Effector memory CD8-positive, alpha-beta T cell (primary cell): ENCODE measurements around the gene ANXA6.

ENCODE experiments used
- ATAC-seq: fragments of 150-1000 bp; cut with Tn5 transposase; replicated peaks from 2 replicates; pipeline ENCODE4 v1.10.0; 2021; ENCODE audit warnings: mild to moderate bottlenecking, moderate library complexity
- DNase-seq, 3 experiments: peaks; one replicate each; pipeline ENCODE4 v3.0.0; 2021
- H3K27ac Mint-ChIP-seq, 2 donors: one replicate each; pipeline ENCODE4 v1.8.0; 2022; ENCODE audit warnings: mild to moderate bottlenecking in 2 of 2, mixed read lengths in 2 of 2, moderate library complexity in 2 of 2
- H3K27me3 Mint-ChIP-seq, 2 donors: one replicate each; pipeline ENCODE4 v1.8.0; 2022; ENCODE audit warnings: mixed read lengths in 2 of 2
- H3K36me3 Mint-ChIP-seq: one replicate; pipeline ENCODE4 v1.8.0; 2022; ENCODE audit warnings: mild to moderate bottlenecking, moderate library complexity, mixed read lengths; ENCODE audit not compliant: insufficient read depth
- H3K4me1 Mint-ChIP-seq, 2 donors: one replicate each; pipeline ENCODE4 v1.8.0; 2022; ENCODE audit warnings: low read depth in 2 of 2, mixed read lengths in 2 of 2
- H3K4me3 Mint-ChIP-seq, 2 donors: one replicate each; pipeline ENCODE4 v1.8.0; 2022; ENCODE audit warnings: mild to moderate bottlenecking in 2 of 2, mixed read lengths in 2 of 2, moderate library complexity in 2 of 2
- H3K9me3 Mint-ChIP-seq, 2 donors: one replicate each; pipeline ENCODE4 v1.8.0; 2022; ENCODE audit warnings: mixed read lengths in 2 of 2

The ANXA6 gene

DNA sequence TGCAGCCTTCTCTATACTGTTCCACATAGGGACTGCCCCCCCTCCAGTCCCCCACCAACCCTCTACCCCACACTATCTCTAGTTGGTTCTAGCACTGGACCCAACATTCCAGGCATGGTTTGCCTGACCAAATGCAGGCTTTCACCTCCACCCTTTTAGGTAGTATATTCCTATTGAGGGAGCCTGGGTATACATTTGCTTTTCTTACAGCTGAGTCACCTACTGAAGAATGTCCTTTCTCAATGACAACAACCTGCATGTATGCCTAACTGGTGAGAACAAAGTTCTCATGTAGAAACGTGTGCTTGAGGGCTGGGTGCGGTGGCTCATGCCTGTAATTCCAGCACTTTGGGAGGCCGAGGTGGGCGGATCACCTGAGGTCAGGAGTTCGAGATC lies 85.0 kb downstream of the ANXA6 start:
- Mint-ChIP-seq H3K27me3 (no peaks in the 10 kb centered on the region), H3K27ac (peak overlapping the region; percentile 65 to 77), H3K9me3 (no peaks in the 10 kb centered on the region), H3K4me1 (peaks cover 76 to 80% of the 10 kb centered on the region in 2 donors), H3K36me3 (peaks cover 54% of the 10 kb centered on the region), H3K4me3 (no peak overlapping the region)
- DNase-seq (no peak), ATAC-seq (no peak)

DNA sequence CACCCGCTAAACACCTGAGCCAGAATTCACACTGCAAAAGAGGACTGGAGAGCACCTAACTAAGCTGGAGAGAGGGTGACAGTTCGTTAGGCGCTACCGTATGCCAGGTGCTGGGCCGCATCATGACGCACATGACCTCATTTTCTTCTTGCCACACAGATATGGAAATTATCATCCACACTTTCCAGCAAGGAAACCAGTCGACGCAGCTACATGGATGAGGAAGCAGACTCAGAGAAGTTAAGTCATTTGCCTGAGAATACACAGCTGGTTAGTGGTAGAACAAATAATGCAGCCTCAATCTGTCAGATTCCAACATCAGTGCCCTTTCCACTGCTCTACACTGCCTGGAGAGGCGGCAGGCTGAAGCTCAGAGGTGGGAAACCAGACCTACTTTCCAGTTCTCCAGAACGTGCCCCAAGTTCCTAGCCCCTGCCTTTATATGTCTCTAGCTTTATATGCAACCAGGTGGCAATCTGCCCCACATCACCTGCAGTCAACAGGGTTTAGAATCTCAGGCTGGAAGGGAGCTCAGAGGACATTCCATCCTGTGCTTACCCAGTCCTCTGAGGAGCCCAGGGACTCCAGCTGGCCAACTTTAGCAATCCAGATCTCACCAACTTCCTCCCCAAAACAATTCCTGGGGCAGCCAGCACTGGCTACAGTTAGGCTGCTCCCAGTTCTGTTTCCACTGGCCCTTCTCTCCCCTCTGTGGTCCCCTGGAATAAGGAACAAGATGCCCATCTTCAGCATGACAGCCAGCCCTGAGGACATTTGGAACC lies 85.5 kb downstream of the ANXA6 start:
- Mint-ChIP-seq H3K9me3 (no peaks in the 10 kb centered on the region), H3K27me3 (no peaks in the 10 kb centered on the region), H3K4me1 (peaks cover 75 to 81% of the 10 kb centered on the region in 2 donors), H3K27ac (peak overlapping the region; percentile 65 to 77), H3K36me3 (peaks cover 51% of the 10 kb centered on the region), H3K4me3 (peak overlapping the region in 1 of 2 donors; percentile 54)
- peak; percentile 17 for ATAC-seq
- DNase-seq = no peak

DNA sequence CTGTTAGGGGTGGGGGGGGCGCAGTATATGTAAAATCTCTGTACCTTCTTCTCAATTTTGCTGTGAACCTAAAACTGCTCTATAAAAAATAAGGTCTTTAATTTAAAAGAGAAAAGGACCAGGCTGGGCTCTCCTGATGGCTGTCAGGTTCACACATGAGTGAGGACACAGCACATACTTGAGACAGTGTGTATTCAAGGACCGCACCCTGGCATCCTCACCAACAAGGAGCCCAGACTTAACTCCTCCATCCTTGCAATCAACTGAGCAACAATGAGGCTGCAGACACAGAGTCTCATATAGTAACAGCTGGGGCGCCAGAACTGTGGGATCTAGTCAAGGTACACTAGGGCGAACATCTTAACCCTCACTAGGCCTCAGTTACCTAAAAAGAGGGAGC lies 86.6 kb downstream of the ANXA6 start:
- no peaks in the 10 kb centered on the region for H3K27me3 Mint-ChIP-seq
- H3K27ac Mint-ChIP-seq = peak overlapping the region; percentile 65 to 77
- no peaks in the 10 kb centered on the region for H3K9me3 Mint-ChIP-seq
- no peak for DNase-seq
- H3K4me3 Mint-ChIP-seq = no peak overlapping the region
- peaks cover 75 to 80% of the 10 kb centered on the region in 2 donors for H3K4me1 Mint-ChIP-seq
- H3K36me3 Mint-ChIP-seq = peaks cover 47% of the 10 kb centered on the region
- ATAC-seq = no peak

GRCh38 chr5:151070449-151070848 lies 87.1 kb downstream of the ANXA6 start:
- Mint-ChIP-seq H3K27ac (peak overlapping the region in 1 of 2 donors; percentile 77), H3K27me3 (no peaks in the 10 kb centered on the region), H3K4me1 (peaks cover 73 to 80% of the 10 kb centered on the region in 2 donors), H3K4me3 (no peak overlapping the region), H3K9me3 (no peaks in the 10 kb centered on the region), H3K36me3 (peaks cover 47% of the 10 kb centered on the region)
- no peak for DNase-seq
- no peak for ATAC-seq

DNA sequence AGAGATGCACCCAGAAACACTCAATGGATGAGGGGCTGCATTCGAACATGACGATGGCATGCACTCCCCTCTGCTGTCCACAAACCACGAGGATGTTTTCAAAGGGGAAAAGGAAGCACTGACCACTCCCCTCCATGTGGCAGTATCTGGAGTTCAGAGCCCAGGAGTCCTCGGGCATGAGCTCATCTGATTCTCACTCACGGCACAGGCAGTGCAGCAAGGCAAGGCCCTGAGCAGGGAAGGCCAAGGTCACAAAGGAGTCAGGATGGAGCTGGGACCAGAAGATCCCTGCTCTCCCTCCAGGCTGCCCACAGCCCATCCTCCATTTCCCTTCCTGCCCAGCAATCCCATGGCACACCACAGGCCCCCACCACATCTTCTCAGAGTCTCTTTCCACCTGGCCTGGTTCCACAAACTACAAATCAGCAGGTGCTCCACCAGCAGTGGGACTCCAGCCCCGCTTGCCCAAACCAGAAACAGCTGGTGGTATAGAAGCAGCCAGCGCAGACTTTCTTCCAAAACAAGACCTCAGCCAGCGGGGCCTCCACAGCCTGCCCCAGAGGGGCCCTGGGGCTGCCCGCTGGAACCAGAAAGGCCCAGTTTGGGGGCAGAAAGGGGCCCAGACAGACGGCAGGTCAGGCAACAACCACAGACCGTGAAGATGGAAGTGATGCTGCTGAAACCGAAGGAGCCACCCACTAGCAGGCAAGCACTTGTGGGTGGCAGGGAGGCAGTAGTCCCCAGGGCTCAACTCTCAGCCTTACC lies 89.0 kb downstream of the ANXA6 start:
- peak in 2 of 3 experiments; percentile 24 to 32 for DNase-seq
- Mint-ChIP-seq H3K4me1 (peaks cover 75 to 78% of the 10 kb centered on the region in 2 donors), H3K9me3 (no peaks in the 10 kb centered on the region), H3K4me3 (peak overlapping the region; percentile 60 to 67), H3K27me3 (no peaks in the 10 kb centered on the region), H3K27ac (peak overlapping the region; percentile 88 to 93), H3K36me3 (peaks cover 49% of the 10 kb centered on the region)
- ATAC-seq = peak; percentile 82

DNA sequence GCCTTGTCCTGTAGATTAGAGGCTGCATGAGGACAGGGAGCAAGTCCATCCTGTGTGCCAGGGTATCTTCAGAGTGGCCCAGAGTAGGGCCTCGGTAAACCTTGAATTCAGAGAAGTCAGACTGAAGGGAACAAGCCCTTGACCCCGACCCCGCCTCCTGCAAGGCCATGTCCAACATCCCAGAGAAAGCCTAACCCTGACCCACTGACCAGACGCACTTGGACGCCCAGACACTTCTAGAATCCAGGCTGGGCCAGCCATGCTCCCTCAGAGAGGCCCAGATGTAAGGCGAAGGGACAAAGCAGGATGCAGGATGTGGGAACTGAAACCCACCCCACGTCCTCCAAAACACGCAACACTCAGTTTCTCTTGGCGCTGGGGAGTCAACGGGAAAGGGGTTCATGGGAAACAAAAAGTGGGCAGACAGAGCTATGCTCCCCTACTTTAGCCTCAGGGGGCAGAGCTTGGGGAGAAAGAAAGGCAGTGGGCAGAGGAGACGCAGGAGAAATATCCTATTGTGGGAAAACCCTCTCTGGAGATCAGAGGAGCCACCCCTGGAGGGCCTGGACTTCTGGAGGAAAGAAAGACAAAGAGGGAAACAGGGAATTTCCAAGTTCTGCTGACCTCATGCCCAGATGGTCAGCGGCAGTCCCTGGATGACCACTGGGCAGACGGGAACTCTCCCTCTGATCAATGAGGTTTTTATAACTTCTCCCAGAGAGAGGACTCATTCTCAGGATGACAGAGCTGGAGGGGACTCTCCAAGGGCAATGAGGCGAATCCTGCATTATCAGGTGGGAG lies 89.7 kb downstream of the ANXA6 start:
- ATAC-seq (no peak), DNase-seq (no peak)
- H3K4me3 Mint-ChIP-seq = peak overlapping the region; percentile 60 to 67
- H3K9me3 Mint-ChIP-seq = no peaks in the 10 kb centered on the region
- H3K4me1 Mint-ChIP-seq = peaks cover 78 to 80% of the 10 kb centered on the region in 2 donors
- H3K27ac Mint-ChIP-seq = peak overlapping the region; percentile 88 to 93
- H3K36me3 Mint-ChIP-seq = peaks cover 55% of the 10 kb centered on the region
- no peaks in the 10 kb centered on the region for H3K27me3 Mint-ChIP-seq

DNA sequence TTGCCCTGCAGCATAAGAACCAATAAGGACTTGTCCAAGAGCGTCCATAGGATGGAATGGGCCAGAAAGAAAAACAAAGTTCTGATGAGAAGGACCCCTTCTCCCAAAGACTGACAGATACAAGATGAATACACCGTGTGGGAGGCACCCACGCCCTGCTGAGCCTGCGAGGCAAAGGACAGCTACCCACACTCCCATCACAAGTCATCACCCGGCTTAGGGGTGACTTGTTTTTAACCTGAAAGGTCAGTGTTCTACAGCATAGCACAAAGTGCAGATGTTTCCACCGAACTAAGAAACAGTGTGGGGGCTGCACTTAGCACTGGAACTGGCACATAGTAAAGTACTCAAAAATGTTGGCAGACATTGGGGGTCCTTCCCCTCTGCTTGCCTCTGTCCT lies 90.7 kb downstream of the ANXA6 start:
- Mint-ChIP-seq H3K36me3 (peaks cover 54% of the 10 kb centered on the region), H3K9me3 (no peaks in the 10 kb centered on the region), H3K4me3 (peak overlapping the region in 1 of 2 donors; percentile 67), H3K4me1 (peaks cover 69 to 71% of the 10 kb centered on the region in 2 donors), H3K27ac (peak overlapping the region; percentile 88 to 93), H3K27me3 (no peaks in the 10 kb centered on the region)
- ATAC-seq = no peak
- DNase-seq = no peak

- ATAC-seq (no peak), DNase-seq (no peak)
- no peak overlapping the region for H3K4me3 Mint-ChIP-seq
- H3K36me3 Mint-ChIP-seq = peaks cover 62% of the 10 kb centered on the region
- peaks cover 58 to 60% of the 10 kb centered on the region in 2 donors for H3K4me1 Mint-ChIP-seq
- no peaks in the 10 kb centered on the region for H3K27me3 Mint-ChIP-seq
- peak overlapping the region; percentile 88 to 93 for H3K27ac Mint-ChIP-seq
- H3K9me3 Mint-ChIP-seq = no peaks in the 10 kb centered on the region
Observed at GRCh38 chr5:151065609-151066008, 92.0 kb downstream of the ANXA6 start.

DNA sequence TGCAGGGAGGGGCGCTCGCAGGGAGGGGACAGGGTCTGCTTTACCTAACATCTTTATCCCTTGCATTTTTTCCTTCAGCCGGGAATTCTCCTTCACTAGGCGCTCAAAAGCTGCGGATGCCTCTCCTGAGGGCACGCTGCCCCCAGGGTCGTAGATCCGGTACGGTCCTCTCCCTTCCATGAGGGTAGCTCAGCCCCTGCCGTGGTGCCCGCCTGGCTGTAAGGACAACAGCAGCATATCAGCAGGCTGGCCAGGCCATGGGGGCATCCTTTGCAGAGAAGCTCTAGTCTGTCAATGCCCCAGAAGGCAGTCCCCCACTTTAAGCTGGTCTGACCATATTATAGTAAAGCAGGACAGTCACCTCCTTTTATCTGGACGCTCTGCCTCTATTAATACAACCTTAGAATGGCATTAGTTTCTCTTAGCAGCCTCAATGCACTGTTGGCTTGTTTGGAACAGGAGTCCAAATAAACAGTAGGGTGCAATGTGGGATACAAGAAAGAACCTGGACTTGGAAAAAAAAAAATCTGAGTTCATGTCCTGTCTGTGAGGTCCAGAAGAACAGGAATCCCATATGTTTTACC lies 92.6 kb downstream of the ANXA6 start:
- peaks cover 52 to 59% of the 10 kb centered on the region in 2 donors for H3K4me1 Mint-ChIP-seq
- no peak overlapping the region for H3K4me3 Mint-ChIP-seq
- no peaks in the 10 kb centered on the region for H3K9me3 Mint-ChIP-seq
- H3K27me3 Mint-ChIP-seq = no peaks in the 10 kb centered on the region
- DNase-seq (no peak), ATAC-seq (no peak)
- peak overlapping the region in 1 of 2 donors; percentile 93 for H3K27ac Mint-ChIP-seq
- H3K36me3 Mint-ChIP-seq = peaks cover 68% of the 10 kb centered on the region

GRCh38 chr5:151063142-151063989 lies 94.2 kb downstream of the ANXA6 start:
- peak overlapping the region; percentile 53 to 92 for H3K27ac Mint-ChIP-seq
- DNase-seq (no peak), ATAC-seq (no peak)
- no peaks in the 10 kb centered on the region for H3K9me3 Mint-ChIP-seq
- no peaks in the 10 kb centered on the region for H3K27me3 Mint-ChIP-seq
- H3K4me3 Mint-ChIP-seq = no peak overlapping the region
- peaks cover 74% of the 10 kb centered on the region for H3K36me3 Mint-ChIP-seq
- H3K4me1 Mint-ChIP-seq = peaks cover 46 to 47% of the 10 kb centered on the region in 2 donors

- ATAC-seq = no peak
- Mint-ChIP-seq H3K27me3 (no peaks in the 10 kb centered on the region), H3K4me3 (no peak overlapping the region), H3K4me1 (peaks cover 38 to 39% of the 10 kb centered on the region in 2 donors), H3K36me3 (peaks cover 75% of the 10 kb centered on the region), H3K9me3 (no peaks in the 10 kb centered on the region), H3K27ac (peak overlapping the region in 1 of 2 donors; percentile 63)
- no peak for DNase-seq
Observed at GRCh38 chr5:151062405-151063141, 95.0 kb downstream of the ANXA6 start.

DNA sequence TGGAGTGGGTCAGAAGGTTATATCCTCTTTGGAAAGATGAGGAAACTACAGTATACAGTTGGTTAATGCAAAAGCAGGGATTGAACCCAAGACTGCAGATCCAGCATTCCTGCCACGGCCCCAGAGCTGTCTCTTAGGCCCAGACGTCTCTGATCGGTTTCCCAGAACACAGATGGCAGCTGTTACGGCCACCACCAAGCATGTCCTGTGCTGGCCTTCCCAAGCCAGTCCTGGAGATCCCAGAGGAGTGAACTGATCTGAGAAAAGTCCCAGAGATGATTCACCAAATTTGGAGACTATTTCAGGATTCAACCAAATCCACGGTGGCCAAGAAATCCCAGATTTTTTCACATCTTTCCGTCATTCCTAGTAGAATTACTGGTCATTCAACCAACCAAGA lies 96.8 kb downstream of the ANXA6 start:
- Mint-ChIP-seq H3K4me3 (no peak overlapping the region), H3K36me3 (peaks cover 89% of the 10 kb centered on the region), H3K4me1 (peaks cover 23 to 24% of the 10 kb centered on the region in 2 donors), H3K9me3 (no peaks in the 10 kb centered on the region), H3K27ac (peak overlapping the region; percentile 41 to 68), H3K27me3 (no peaks in the 10 kb centered on the region)
- no peak for ATAC-seq
- DNase-seq = no peak
